ENCODE data around the gene TRAM2.

DNA sequence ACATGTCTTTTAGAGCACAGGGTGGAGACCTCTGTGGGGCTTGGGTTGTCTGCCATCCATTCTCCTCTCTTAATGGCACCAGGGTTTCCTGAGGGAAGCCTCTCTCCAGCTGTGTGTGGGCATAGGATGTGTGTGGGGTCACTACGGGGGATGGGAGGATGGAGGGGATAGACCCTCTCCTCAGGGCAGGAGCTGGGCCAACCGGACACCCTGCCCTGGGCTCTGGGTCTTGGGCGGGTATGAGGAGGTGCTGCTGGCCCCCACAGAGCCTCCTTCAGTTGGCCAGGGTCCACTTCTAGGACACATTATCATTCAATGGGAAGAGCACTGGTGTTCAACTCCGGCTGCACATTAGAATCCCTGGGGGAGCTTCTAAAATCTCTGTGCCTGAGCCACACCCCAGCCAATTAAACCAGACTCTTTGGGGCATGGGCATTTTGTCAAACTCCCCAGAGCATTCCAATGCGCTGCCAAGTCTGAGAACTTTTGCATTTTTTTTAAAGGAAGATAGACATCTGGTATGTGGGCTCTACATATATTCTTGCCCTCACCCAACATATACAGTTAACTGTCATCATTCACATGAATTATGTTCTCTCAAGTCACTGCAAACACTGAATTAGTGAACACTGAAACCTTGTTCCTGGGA is 38.5 kb downstream of the TRAM2 start:
- TF ChIP-seq, protein P1, sequence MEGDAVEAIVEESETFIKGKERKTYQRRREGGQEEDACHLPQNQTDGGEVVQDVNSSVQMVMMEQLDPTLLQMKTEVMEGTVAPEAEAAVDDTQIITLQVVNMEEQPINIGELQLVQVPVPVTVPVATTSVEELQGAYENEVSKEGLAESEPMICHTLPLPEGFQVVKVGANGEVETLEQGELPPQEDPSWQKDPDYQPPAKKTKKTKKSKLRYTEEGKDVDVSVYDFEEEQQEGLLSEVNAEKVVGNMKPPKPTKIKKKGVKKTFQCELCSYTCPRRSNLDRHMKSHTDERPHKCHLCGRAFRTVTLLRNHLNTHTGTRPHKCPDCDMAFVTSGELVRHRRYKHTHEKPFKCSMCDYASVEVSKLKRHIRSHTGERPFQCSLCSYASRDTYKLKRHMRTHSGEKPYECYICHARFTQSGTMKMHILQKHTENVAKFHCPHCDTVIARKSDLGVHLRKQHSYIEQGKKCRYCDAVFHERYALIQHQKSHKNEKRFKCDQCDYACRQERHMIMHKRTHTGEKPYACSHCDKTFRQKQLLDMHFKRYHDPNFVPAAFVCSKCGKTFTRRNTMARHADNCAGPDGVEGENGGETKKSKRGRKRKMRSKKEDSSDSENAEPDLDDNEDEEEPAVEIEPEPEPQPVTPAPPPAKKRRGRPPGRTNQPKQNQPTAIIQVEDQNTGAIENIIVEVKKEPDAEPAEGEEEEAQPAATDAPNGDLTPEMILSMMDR (IDR thresholded peaks at IDR 0.05; ENCODE audit: low read depth, low read length, poor library complexity, severe bottlenecking) = no peak
- no peak for TF ChIP-seq EZH2phosphoT487 (IDR thresholded peaks at IDR 0.05; ENCODE audit: borderline replicate concordance, low read length)
